ENCODE measurements around the gene FBN2. TPM values are rescaled to one million over a fixed set of nuclear protein-coding genes. Genes with fewer than 3 reads are reported as not detected.

The FBN2 gene
- total RNA-seq, 1 experiment from 2014 or later = 0.42 TPM

GRCh38 chr5:128208436-128208835 is 329.6 kb downstream of the FBN2 start (continued):
- TF ChIP-seq SP1 (IDR thresholded peaks at IDR 0.05; ENCODE audit: low read depth) = no peak
- no peak for TF ChIP-seq FOSL1 (IDR thresholded peaks at IDR 0.05; ENCODE audit: low read depth)
- TF ChIP-seq TCF7L2 (IDR thresholded peaks at IDR 0.05; ENCODE audit: borderline replicate concordance, extremely low read depth, insufficient read depth, insufficient read length) = no peak
- no peak for TF ChIP-seq REST (IDR thresholded peaks at IDR 0.05; ENCODE audit: low read depth)
- no peak for TF ChIP-seq EZH2phosphoT487 (IDR thresholded peaks at IDR 0.05; ENCODE audit: borderline replicate concordance)
- TF ChIP-seq JUND (IDR thresholded peaks at IDR 0.05) = no peak
